GM19328 (cell line): Measurements from ENCODE around the gene ARHGAP30.
"Not testable (repeated sequence)": the region's sequence is repeated elsewhere in the genome, so short reads cannot be mapped to it uniquely, and the experiment has no call there.

Experiments used
- ATAC-seq: cut with Tn5 transposase; IDR thresholded peaks from one replicate; pipeline ENCODE4 v1.9.1; 2021; ENCODE audit warnings: mild to moderate bottlenecking, moderate library complexity; ENCODE audit not compliant: unreplicated experiment

Gene ARHGAP30

DNA sequence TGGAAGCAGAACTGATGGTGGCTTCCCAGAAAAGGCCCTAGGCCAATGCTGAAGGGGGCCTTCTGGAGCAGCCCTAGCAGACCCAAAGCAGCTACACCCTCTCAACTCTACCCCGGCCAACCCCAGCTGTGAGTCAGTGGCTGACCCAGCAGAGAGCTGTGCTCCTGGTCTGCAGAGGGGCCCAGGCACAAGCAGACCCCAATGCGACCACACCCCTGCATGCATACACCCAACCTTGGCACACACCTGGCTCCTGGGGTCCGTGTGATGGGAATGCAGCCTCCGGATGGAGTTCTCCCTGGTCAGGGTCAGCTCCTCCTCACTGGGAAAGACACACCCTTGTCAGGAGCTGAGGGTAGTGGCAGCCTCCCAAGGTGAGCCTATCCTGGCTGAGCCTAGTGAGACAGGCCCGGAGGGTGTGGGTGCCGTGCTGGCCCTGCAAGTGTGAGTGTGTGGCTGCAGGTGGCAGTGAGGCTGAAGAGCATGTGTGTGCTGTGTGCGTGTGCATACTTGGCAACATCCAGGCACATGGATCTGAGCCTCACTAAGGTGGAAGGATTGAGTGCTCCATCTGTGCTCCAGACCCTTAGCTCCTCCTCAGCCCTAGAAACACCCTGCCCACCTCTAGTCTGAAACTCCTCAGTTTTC is 3.9 kb upstream of the ARHGAP30 start:
- no peak for ATAC-seq

GRCh38 chr1:161072751-161073449 is 3.2 kb upstream of the ARHGAP30 start:
- no peak for ATAC-seq

- no peak for ATAC-seq
These were observed 2.2 kb upstream of the ARHGAP30 start for GRCh38 chr1:161071886-161072371.

DNA sequence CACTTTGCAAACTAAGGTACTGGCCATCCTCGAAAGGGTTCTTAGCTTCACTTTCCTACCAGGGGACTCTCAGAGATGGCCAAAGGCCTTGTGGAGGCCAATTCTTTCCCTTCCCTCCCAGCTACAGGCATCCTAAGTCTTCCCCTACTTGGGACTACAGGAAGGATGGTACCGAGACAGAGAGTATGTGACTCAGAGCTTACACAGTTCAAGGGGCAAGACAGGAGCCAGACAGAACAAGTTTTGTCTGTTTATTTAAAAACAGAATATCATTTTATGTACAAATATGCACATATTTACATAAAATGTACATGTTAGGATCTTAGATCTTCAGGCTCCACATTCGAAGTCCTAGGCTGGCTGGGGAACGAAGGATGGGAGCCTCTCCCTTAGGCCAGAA is 1.1 kb upstream of the ARHGAP30 start:
- no peak for ATAC-seq

DNA sequence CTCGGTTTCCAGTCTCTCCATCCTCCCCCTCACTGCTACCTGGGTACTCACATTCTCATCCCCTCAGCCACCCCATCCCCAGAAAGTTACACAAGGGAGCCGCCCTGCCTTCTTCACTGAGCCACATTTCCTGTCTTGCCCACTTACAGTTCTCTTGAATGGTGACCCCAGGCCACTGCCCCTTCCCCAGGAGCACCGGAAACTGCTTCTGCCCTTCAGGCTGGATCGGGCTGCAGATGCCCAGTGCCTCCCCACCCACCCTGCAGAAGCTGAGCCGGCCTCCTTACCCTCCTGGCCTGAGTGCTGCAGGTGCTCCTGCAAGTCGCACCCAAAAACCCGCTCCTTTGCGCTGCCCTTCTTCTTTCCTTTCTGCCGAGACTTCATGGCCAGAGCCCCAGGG is 450 bp downstream of the ARHGAP30 start:
- no peak for ATAC-seq

DNA sequence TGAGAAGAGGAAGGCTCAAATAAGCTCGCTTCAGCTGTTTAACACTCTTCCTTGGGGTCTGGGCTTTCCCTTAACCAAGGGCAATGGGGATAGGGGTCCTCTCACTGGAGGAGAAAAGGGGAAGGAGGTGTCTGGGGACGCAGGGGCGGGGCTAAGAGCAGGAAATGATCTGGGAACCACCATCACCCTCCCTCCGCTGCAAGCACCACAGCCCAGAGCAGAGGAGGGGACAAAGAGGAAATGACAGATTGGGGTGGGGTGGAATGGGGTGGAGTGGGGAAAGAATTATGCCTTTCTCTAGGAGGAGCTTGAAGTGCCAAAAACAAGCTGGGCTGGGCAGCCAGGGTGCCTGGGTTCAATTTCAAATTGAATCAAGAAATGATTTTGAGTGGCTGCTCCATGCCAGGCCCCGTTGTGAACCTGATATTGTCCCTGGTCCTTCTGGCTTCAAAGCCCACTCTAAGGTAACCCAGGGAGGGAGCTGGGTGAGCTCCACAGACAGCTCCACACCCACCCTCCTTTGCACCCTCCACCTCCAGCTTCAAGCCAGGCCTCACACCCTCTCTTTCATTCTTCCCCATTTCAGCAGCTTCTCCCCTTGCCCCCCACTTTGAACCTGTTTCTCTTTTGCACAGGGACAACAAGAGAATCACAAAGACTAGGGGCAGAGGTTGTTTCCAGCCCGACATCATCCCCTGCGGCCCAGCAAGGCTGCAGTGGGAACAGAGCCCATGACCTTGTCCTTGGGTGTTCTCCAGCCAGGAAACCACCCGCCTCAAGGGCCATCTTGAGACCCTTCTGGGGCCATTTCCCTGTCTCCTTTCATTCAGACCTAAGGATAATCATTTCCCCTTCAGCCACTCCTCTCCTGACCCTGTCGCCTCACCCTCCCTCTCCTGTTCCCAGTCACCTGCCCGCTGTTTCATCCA is 1.1 kb downstream of the ARHGAP30 start:
- ATAC-seq: no peak

- no peak for ATAC-seq
These were observed 3.0 kb downstream of the ARHGAP30 start for GRCh38 chr1:161066694-161067093.

DNA sequence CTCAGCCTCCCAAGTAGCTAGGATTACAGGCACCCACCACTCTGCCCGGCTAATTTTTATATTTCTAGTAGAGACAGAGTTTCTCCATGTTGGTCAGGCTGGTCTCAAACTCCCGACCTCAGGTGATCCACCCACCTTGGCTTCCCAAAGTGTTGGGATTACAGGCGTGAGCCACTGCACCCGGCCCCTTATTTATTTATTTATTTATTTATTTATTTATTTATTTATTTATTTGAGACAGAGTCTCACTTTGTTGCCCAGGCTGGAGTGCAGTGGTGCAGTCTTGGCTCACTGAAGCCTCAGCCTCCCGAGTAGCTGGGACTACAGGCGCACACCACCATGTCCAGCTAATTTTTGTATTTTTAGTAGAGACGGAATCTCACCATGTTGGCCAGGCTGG is 4.0 kb downstream of the ARHGAP30 start:
- ATAC-seq: not testable (repeated sequence)

GRCh38 chr1:161063936-161064335 is 5.8 kb downstream of the ARHGAP30 start:
- not testable (repeated sequence) for ATAC-seq

GRCh38 chr1:161061419-161061818 is 8.3 kb downstream of the ARHGAP30 start:
- ATAC-seq: no peak

GRCh38 chr1:161059293-161059692 is 10.4 kb downstream of the ARHGAP30 start:
- no peak for ATAC-seq

- ATAC-seq: no peak
These were observed 14.9 kb downstream of the ARHGAP30 start for GRCh38 chr1:161054805-161055204.

- ATAC-seq: no peak
These were observed 15.5 kb downstream of the ARHGAP30 start for GRCh38 chr1:161054232-161054631.

- no peak for ATAC-seq
These were observed 16.8 kb downstream of the ARHGAP30 start for GRCh38 chr1:161052899-161053298.

DNA sequence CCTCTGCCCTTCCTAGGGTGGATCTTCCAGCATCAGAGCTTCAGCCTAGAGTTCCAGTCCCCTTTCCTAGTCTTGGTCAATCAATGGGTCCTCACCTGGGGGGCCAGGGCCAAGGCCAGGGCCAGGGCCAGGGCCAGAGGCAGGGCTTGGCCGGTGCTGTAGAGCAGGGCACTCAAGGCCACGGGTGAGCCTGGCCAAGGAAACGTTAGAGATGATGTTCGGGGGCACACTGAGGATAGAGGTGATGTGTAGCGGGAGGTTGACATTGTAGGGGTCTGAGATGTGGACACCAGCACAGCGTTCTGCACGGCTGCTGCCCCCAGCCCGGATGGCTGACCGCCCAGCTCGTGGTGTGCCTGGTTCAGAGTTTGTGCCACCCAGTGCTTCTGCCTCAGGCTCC is 18.5 kb downstream of the ARHGAP30 start:
- ATAC-seq: no peak

GRCh38 chr1:161048949-161049722 is 20.6 kb downstream of the ARHGAP30 start:
- no peak for ATAC-seq

DNA sequence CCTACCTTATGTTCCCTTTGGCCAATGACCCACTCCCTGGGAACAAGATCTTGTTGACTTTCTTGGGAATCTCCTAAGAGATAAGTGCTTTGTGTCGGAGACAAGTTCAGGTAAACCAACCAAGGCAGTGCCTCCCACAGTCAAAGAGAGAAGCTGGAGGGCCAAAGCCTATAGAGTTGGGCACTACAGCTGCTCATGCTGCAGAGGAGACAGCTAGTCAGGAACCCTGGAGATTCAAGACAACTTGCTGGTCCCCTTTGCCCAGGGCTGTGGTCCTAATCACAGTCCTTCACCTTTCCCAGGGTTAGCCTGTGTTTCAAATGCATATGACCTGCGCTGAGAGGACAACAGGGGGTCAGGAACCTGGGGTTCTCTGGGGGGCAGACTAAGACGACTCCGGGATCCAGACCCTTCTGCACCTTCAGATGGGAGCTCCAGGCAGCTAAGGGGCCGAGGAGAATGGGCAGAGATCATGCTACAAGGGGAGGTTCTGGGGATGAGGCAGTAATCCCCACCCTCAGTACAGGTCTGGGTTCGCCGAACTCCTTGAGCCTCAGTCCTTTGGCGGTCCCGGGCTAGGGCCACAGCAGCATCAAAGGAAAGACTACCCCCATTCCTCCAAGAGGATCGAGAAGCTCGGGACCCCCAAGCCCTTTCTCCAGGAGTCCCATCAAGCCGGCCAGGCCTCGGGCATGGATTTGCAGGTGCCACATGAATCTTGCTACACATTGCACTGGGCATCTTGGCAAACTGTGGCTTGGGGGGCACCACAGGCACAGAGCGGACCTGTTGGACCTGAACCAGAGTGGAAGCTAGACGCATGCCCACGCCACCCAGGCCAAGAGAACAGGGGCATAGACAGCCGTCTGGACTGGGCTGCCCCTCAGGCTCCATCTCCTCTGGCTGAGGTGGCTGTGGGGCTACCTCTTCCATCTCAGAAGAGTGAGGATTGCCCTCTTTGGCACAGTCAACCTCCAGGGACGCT is 22.0 kb downstream of the ARHGAP30 start:
- ATAC-seq: no peak

DNA sequence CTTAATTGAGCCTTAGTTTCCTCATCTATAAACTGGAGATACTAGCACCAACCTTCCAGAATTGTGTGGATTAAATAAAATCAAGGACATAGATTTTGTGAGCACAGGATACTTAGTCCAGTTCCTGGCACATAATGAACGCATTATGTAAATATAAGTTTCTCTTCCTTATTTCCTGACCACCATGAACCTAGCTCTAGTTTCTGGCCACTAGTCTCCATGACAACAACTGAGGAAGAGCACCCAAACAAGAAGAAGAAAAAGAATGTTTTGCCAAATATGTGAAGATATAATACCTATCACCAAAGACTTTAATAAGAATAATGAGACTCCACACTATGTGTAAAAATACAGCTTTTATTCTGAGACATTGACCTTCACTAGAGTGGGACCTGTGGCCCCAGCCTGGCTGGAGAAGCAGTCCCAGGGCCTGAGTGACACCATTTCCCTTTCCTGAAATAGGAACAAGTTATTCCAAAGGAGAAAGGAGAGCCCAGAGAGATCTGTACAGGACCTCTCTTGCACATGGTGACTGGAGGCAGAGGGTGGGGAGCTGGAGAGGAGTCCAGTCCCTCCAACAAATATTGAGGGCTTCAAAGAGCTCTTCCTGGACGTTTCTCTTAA is 23.0 kb downstream of the ARHGAP30 start:
- ATAC-seq: peak; percentile 35
